Amniotic stem cell (primary cell): ENCODE data around the gene TENM3.

Experiments used
- DNase-seq: peaks from one replicate; lab custom pipeline; 2025; lab: John Stamatoyannopoulos, UW

Gene TENM3

DNA sequence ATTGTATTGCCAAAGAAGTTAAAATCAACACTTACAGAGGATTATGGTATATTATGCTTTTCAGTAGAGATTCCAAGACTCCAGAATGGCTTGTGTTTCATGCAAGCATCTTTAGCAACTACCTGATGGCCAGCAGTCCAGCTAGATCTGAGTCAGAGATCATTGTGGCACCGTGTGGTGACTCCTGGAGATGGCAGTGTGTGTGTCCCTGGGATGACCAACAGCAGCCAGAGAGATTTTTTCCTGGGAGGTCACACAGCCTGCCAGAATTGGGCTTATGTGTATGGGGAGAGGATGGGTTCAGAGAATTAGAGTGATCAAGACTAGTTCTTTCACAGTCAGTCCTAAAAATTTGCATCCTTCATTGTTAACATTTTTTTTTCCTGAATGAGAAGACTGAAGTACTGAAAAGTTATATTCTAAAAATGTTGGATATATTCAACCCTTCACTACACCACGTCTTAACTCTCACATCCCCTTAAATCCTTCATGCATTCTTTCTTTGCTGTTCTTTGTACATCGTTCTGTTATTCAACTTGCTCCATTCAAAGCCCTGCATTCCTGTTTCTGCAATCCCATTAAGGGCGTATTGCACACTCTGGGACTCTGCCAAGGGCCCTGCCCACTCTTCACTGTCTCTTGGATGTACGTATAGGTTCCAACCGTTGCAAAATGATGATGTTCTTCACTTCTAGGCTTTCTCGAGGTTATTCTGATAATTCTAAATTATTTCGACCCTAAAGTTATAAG lies 12.4 kb downstream of the TENM3 start:
- no peak for DNase-seq

DNA sequence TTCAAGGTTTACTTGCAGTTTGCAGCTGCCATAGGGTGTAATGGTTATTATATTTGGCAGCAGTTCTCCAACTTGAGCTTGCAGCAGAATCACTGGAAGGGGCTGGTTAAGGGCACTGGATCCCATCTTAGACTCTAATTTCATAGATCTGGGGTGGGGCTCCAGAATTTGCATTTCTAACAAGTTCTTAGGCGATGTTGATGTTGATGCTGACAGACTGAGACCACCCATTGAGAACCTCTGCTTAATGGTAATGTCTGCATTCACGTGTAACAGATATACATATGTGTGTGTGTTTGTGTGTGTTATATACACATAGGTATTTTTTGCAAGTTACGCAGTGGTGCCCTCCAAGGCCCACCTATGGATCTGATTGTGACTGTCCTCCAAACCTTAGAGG lies 13.8 kb downstream of the TENM3 start:
- DNase-seq: no peak

DNA sequence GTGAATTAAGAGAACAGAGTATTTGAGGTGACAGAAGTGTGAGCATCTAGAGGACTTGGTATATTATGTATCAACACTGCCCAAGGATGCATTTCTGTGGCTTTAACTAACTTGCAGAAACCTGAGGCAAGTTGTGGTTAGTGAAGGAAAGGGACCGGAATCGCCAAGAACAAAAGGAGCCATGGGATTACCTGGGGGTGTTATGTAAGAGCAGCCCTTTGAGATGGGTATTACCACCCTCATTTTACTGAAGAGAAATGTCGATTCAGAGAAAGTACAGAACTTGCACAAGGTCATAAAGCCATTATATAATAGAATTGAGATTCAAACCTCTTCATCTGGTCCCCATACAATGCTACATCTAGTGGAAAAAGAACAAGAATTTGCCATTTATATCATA lies 14.3 kb downstream of the TENM3 start:
- DNase-seq: no peak

- DNase-seq: no peak
Observed at GRCh38 chr4:182258441-182259000, 15.3 kb downstream of the TENM3 start.

GRCh38 chr4:182261651-182262223 lies 18.5 kb downstream of the TENM3 start:
- no peak for DNase-seq

DNA sequence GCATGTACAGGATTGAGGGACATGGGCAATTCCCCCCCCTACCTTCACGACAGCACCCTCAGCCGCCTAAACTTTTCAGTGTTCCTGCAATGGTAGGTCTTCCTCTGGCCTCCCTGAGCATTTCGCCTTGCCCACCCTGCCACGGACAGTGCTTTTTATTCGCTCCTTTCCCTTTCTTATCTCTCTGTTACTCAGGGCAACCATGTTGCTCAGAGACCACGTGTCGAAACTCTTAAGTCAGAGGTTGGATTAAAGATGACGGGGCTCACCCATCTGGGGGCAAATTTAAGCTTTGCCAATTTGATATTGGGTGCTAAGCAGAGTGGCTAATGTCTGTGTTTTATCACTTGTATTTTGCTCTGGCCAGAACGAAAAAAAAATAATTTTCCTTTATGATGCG lies 20.4 kb downstream of the TENM3 start:
- no peak for DNase-seq

DNA sequence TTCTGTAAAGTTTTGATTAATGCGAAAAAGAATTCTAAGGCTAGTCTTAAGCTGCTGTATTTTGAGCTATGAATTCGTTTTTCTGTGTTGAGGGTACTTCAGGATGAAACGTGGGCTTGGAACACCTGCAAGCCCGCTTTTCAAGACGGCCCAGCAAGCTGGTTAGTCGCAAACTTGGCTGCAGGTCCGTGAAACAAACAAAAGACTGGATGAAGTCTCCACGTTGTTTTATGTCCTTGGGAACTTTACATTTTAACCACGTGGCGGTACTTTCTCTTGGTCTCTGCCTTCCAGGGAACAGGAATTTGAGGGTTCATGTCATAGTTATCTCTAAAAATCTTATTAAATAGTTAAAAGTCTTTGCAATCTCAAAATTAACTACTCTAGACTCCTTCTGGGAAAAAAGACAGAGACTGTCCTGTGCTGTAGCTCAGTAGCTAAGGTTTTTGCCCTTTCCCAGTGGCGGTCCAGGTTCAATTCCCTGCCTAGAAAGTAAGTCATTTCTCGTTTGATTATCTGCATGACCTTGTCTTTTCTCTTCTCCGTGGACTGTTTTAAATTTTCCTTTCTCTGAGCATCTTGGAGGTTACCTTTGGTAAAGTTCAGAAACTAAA lies 21.0 kb downstream of the TENM3 start:
- no peak for DNase-seq

- no peak for DNase-seq
Observed at GRCh38 chr4:182265881-182266280, 22.7 kb downstream of the TENM3 start.

- DNase-seq: no peak
Observed at GRCh38 chr4:182267048-182267447, 23.8 kb downstream of the TENM3 start.

- no peak for DNase-seq
Observed at GRCh38 chr4:182268966-182269365, 25.8 kb downstream of the TENM3 start.

- no peak for DNase-seq
Observed at GRCh38 chr4:182271731-182272130, 28.5 kb downstream of the TENM3 start.

DNA sequence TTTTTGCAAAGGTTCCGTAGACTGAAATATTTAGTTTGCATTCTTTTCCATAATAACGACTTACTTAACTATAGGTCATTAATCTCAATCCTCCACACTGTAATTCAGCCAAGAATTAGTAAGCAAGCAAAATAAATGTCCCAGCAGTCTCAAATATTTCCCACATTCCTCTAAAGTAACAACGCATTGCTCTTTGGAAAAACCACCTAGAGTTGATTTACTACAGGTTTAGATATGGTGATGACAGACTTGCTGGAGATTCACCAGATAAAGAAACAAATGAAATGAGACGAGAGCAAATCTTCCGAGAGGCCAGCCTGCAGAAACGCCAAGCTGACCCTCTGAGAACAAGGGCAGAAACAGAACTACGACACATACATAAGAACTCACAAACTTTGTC lies 28.9 kb downstream of the TENM3 start:
- no peak for DNase-seq

- DNase-seq: no peak
Observed at GRCh38 chr4:182273191-182273935, 30.2 kb downstream of the TENM3 start.

DNA sequence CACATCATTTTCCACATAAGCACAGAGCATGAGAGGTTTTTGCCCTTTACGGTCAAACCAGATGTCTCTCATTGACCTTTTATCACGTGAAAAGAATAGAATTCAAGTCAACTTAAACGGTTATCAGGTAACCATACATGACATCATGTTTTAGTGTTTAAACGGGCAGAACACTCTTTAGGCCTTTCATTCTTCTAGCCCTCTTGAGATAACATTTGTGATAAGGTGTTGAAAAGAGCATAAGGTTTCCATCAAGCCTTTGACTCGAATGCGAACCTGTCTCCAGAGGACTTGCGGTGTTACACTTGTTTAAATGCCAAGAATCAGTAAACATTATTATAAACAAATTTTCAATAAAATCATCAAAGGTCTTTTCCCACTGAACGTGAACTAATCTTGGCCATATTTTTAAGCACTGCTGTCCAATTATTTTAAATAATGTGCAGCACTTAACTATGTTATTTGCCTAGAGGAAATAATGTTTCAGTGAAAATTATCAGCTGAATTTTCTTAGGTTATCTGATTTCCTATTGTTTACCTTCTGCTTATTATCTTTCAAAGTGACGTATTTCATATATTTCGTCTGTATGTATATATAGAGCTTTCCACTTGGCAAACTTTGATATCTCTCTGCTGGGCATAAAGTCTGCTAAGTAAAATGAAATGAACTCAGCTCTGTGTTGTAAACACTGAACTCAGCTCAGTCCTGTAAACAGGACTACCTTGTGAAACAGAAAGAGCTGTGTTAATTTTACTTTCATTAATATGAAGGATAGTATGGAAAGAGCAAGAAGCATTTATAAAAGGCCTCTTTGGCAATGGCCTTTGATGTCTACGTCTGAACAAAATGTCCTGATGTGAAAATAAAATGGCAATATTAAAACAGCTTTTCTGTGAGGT lies 33.3 kb downstream of the TENM3 start:
- DNase-seq: no peak

GRCh38 chr4:182277377-182277776 lies 34.2 kb downstream of the TENM3 start:
- no peak for DNase-seq

DNA sequence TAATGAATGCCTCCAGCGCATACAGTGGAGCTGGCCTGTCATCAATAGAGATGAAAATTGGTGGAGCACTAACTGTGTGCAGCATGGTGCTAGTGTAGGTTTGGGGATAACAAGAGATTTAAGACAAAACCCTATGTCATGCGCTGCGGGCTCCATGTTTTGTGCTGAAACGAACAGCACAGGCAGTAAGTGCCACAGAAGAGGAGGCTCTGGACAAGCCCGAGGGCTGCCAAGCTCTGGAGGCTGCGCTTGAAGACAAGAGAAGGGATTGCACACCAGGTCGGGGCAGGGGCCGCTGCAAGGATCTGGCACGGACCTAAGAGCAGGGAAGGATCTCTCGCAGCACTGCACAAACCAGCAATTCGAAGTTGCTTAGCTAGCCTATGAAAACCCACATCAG lies 35.5 kb downstream of the TENM3 start:
- DNase-seq: no peak

- DNase-seq: no peak
Observed at GRCh38 chr4:182280436-182281111, 37.4 kb downstream of the TENM3 start.

GRCh38 chr4:182286035-182286434 lies 42.8 kb downstream of the TENM3 start:
- peak; percentile 17 for DNase-seq

DNA sequence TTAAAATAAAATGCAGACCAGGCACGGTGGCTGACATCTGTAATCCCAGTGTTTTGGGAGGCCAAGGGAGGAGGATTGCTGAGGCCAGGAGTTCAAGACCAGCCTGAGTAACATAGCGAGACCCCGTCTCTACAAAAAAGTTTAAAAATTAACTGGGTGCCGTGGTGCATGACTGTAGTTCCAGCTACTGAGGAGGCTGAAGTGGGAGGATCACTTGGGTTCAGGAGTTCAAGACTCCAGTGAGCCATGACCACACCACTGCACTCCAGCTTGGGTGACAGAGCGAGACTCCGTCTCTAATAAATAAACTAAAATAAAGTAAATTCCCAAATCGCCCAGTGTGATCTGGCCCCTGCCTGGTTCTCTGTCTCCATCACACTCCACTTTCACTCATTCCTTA lies 43.7 kb downstream of the TENM3 start:
- no peak for DNase-seq

DNA sequence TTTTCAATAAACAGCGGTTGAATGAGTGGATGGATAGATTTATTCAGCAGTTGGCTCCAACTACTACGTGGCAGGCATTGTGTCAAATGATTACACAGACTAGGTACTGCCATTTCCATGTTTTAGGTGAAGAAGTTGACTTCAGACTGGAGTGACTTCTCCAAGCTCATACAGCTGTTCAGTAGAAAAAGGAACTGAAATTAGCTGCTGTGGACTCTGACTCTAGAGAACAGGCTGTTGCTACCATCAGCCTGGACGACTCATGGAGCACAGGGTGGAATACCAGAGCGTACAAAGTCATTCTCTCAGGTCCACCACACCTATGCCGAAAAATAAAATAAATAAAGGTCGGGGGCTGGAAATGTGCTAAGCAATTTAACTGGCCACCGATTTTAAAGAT lies 45.3 kb downstream of the TENM3 start:
- no peak for DNase-seq

GRCh38 chr4:182289809-182290208 lies 46.6 kb downstream of the TENM3 start:
- DNase-seq: no peak
